ENCODE measurements around the gene BCAS3.

Gene BCAS3

DNA sequence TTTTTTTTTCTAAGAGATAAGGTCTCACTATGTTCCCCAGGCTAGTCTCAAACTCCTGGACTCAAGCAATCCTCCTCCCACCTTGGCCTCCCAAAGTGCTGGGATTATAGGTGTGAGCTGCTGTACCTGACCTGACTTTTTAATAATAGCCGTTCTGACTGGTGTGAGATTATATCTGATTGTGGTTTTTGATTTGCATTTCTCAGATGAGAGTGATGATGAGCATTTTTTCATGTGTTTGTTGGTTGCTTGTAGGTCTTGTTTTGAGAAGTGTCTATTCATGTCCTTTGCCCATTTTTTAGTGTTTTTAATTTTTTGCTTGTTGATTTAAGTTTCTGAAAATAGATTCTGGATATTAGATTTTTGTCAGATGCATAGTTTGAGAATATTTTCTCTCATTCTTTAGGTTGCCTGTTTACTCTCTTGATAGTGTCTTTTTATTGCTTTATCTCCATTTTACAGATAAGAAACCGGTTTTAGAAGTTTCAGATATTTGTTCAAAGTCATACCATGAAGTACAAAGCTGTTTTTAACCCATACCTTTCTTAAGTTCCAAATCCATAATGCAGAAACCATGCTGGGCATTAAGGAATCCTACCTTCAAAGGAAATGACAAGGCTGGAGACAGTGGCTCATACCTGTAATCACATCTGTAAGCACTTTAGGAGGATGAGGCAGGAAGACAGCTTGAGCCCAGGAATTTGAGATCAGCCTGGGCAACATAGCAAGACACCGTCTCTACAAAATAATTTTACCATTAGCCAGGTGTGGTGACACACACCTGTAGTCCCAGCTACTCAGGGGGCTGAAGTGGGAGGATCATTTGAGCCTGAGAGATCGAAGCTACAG lies 553.5 kb downstream of the BCAS3 start:
- ATAC-seq (ENCODE audit: low read depth) (no peak), DNase-seq (ENCODE audit: low spot score) (no peak)
- H3K27ac ChIP-seq (ENCODE audit: poor library complexity, severe bottlenecking), result no peak overlapping the region
- no peaks in the 10 kb centered on the region for H3K9me3 ChIP-seq (ENCODE audit: severe bottlenecking)
- no peaks in the 10 kb centered on the region for H3K4me1 ChIP-seq (ENCODE audit: insufficient read depth, poor library complexity, severe bottlenecking)
- H3K4me3 ChIP-seq (ENCODE audit: severe bottlenecking), result no peak overlapping the region
- TF ChIP-seq, protein P1, sequence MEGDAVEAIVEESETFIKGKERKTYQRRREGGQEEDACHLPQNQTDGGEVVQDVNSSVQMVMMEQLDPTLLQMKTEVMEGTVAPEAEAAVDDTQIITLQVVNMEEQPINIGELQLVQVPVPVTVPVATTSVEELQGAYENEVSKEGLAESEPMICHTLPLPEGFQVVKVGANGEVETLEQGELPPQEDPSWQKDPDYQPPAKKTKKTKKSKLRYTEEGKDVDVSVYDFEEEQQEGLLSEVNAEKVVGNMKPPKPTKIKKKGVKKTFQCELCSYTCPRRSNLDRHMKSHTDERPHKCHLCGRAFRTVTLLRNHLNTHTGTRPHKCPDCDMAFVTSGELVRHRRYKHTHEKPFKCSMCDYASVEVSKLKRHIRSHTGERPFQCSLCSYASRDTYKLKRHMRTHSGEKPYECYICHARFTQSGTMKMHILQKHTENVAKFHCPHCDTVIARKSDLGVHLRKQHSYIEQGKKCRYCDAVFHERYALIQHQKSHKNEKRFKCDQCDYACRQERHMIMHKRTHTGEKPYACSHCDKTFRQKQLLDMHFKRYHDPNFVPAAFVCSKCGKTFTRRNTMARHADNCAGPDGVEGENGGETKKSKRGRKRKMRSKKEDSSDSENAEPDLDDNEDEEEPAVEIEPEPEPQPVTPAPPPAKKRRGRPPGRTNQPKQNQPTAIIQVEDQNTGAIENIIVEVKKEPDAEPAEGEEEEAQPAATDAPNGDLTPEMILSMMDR (IDR thresholded peaks at IDR 0.05; ENCODE audit: poor library complexity, severe bottlenecking), result no peak
- no peaks in the 10 kb centered on the region for H3K27me3 ChIP-seq (ENCODE audit: insufficient read depth, poor library complexity, severe bottlenecking)
- H3K36me3 ChIP-seq (ENCODE audit: low read depth), result no peaks in the 10 kb centered on the region

GRCh38 chr17:61232871-61233270 lies 555.2 kb downstream of the BCAS3 start:
- H3K27ac ChIP-seq (ENCODE audit: poor library complexity, severe bottlenecking), result no peak overlapping the region
- H3K36me3 ChIP-seq (ENCODE audit: low read depth), result no peaks in the 10 kb centered on the region
- DNase-seq (ENCODE audit: low spot score), result no peak
- no peaks in the 10 kb centered on the region for H3K27me3 ChIP-seq (ENCODE audit: insufficient read depth, poor library complexity, severe bottlenecking)
- no peaks in the 10 kb centered on the region for H3K4me1 ChIP-seq (ENCODE audit: insufficient read depth, poor library complexity, severe bottlenecking)
- TF ChIP-seq, protein P1 (IDR thresholded peaks at IDR 0.05; ENCODE audit: poor library complexity, severe bottlenecking), result no peak
- H3K4me3 ChIP-seq (ENCODE audit: severe bottlenecking), result no peak overlapping the region
- no peaks in the 10 kb centered on the region for H3K9me3 ChIP-seq (ENCODE audit: severe bottlenecking)
- ATAC-seq (ENCODE audit: low read depth), result no peak

- Histone ChIP-seq H3K36me3 (ENCODE audit: low read depth) (no peaks in the 10 kb centered on the region), H3K27ac (ENCODE audit: poor library complexity, severe bottlenecking) (no peak overlapping the region), H3K9me3 (ENCODE audit: severe bottlenecking) (no peaks in the 10 kb centered on the region), H3K27me3 (ENCODE audit: insufficient read depth, poor library complexity, severe bottlenecking) (no peaks in the 10 kb centered on the region), H3K4me3 (ENCODE audit: severe bottlenecking) (no peak overlapping the region), H3K4me1 (ENCODE audit: insufficient read depth, poor library complexity, severe bottlenecking) (no peaks in the 10 kb centered on the region)
- TF ChIP-seq, protein P1 (IDR thresholded peaks at IDR 0.05; ENCODE audit: poor library complexity, severe bottlenecking), result no peak
- DNase-seq (ENCODE audit: low spot score) (no peak), ATAC-seq (ENCODE audit: low read depth) (no peak; the same call in 2 of the 3 replicates)
Observed at GRCh38 chr17:61233991-61234750, 556.5 kb downstream of the BCAS3 start.

DNA sequence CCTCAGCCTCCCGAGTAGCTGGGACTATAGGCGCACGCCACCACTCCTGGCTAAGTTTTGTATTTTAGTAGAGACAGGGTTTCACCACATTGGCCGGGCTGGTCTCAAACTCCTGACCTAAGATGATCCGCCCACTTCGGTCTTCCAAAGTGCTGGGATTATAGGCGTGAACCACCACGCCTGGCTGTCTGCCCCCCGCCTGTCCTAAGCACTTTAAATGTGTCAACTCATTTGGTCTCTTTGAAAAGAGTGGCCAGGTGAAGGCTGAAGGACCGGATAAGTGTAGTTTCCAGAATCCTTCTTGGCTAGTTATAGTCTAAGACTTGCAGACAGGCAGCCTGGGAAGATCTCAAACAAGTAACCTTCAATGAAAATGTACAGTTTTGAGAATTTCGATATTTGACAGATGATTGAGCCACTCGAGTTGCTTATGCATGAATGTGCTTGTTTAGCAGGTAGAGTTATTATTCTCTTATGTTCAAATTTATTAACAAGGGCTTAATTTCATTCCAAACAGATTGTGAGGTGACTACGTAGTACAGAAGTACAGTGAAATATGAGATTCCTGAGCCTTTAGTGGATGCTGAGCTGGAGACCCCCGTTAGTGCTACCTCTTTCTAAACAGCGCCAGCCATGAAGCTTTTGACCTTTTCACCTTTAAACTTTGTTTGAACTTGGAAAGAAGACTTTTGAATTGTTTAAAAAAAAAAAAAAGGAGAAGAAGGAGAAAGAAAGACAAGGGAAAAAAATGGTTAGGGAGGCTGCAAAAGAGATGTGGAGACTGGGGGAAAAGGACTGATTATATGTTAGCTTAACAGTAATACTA lies 557.6 kb downstream of the BCAS3 start:
- TF ChIP-seq, protein P1 (IDR thresholded peaks at IDR 0.05; ENCODE audit: poor library complexity, severe bottlenecking), result no peak
- ATAC-seq (ENCODE audit: low read depth), result no peak
- H3K36me3 ChIP-seq (ENCODE audit: low read depth), result no peaks in the 10 kb centered on the region
- no peak overlapping the region for H3K4me3 ChIP-seq (ENCODE audit: severe bottlenecking)
- no peaks in the 10 kb centered on the region for H3K4me1 ChIP-seq (ENCODE audit: insufficient read depth, poor library complexity, severe bottlenecking)
- DNase-seq (ENCODE audit: low spot score), result no peak
- H3K9me3 ChIP-seq (ENCODE audit: severe bottlenecking), result no peaks in the 10 kb centered on the region
- no peaks in the 10 kb centered on the region for H3K27me3 ChIP-seq (ENCODE audit: insufficient read depth, poor library complexity, severe bottlenecking)
- no peak overlapping the region for H3K27ac ChIP-seq (ENCODE audit: poor library complexity, severe bottlenecking)

Measured in RWPE2 (cell line).